ENCODE results near the gene BEAN1. TPM values are rescaled to one million over a fixed set of nuclear protein-coding genes. Genes with fewer than 3 reads are reported as not detected.

Gene BEAN1
- total RNA-seq, 6 donors from 2014 or later, result 0.22 to 1.0 (median 0.35) TPM; not detected in 2

GRCh38 chr16:66486199-66486772 is 59.2 kb downstream of the BEAN1 start:
- Histone ChIP-seq H3K27me3 (no peaks in the 10 kb centered on the region), H3K36me3 (no peaks in the 10 kb centered on the region), H3K9me3 (no peaks in the 10 kb centered on the region), H3K4me3 (no peak overlapping the region), H3K27ac (peak overlapping the region; percentile 23 to 76 (median 54)), H3K4me1 (peaks cover 17 to 37% (median 26%) of the 10 kb centered on the region in 4 donors)
- ATAC-seq (ENCODE audit: low FRiP score in 2 of 2) (no peak), DNase-seq (no peak)
- 95 to 98% methylated on average over 12 of the region's 12 CpGs for WGBS, 2 donors
- TF ChIP-seq POLR2A (IDR thresholded peaks at IDR 0.05) (no peak), POLR2AphosphoS5 (IDR thresholded peaks at IDR 0.05) (no peak), CTCF (IDR thresholded peaks at IDR 0.05) (no peak), EP300 (IDR thresholded peaks at IDR 0.05) (no peak)

GRCh38 chr16:66486773-66487579 is 59.9 kb downstream of the BEAN1 start:
- DNase-seq (peak in 1 of 2 donors; percentile 51), ATAC-seq (ENCODE audit: low FRiP score in 2 of 2) (peak in 1 of 2 donors; percentile 76)
- TF ChIP-seq EP300 (IDR thresholded peaks at IDR 0.05) (no peak), CTCF (IDR thresholded peaks at IDR 0.05) (no peak), POLR2A (IDR thresholded peaks at IDR 0.05) (no peak), POLR2AphosphoS5 (IDR thresholded peaks at IDR 0.05) (no peak)
- no peak overlapping the region for H3K4me3 ChIP-seq
- H3K36me3 ChIP-seq, result no peaks in the 10 kb centered on the region
- H3K4me1 ChIP-seq, result peaks cover 17 to 39% (median 27%) of the 10 kb centered on the region in 4 donors
- no peaks in the 10 kb centered on the region for H3K9me3 ChIP-seq
- H3K27ac ChIP-seq, result peak overlapping the region; percentile 23 to 76 (median 54)
- no peaks in the 10 kb centered on the region for H3K27me3 ChIP-seq
- WGBS, 2 donors, result 64 to 76% methylated on average over 3 of the region's 3 CpGs

DNA sequence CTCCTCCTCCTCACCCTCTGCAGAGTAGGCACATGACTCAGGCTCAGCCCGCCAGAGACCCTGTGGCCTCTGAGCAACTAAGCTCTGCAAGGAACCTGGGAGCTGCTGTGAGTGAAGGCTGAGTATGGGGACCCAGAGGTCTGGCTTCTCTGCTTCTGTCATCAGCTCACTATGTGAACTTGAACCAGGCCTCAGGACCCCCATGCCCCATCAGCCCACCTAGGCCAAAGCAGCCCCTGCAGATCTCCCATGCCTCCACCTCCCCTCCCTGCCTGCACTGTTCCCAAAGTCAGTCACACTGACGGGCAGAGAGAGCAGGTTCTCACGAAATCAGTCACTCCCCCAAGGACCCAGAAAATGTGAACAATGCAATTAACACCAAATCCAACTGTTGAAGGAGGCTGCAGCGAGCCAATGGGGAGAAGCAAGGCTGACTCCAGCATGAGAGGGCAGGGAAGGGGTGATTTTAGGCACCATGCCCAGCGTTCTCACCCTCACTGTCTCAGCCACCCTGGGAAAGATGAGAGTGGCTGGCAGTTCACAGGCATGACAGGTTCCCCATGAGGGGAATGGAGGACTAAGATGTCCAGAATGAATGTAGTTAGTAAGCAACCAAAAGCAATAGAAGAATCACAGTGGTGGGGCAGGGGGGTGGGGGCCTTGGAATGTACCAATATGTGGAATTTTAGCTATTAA is 60.6 kb downstream of the BEAN1 start:
- Histone ChIP-seq H3K4me1 (peaks cover 17 to 39% (median 27%) of the 10 kb centered on the region in 4 donors), H3K36me3 (no peaks in the 10 kb centered on the region), H3K4me3 (no peak overlapping the region), H3K27me3 (no peaks in the 10 kb centered on the region), H3K9me3 (no peaks in the 10 kb centered on the region), H3K27ac (peak overlapping the region in 3 of 4 donors; percentile 53 to 76 (median 56))
- no peak for ATAC-seq (ENCODE audit: low FRiP score in 2 of 2)
- WGBS, 2 donors, result 73 to 75% methylated on average over 4 to 5 of the region's 5 CpGs
- TF ChIP-seq CTCF (IDR thresholded peaks at IDR 0.05) (no peak), POLR2AphosphoS5 (IDR thresholded peaks at IDR 0.05) (no peak), EP300 (IDR thresholded peaks at IDR 0.05) (no peak), POLR2A (IDR thresholded peaks at IDR 0.05) (no peak)
- no peak for DNase-seq

- H3K27ac ChIP-seq, result no peak overlapping the region
- H3K4me3 ChIP-seq, result no peak overlapping the region
- peaks cover 16 to 38% (median 26%) of the 10 kb centered on the region in 4 donors for H3K4me1 ChIP-seq
- ATAC-seq (ENCODE audit: low FRiP score in 2 of 2), result no peak
- H3K36me3 ChIP-seq, result no peaks in the 10 kb centered on the region
- WGBS, 2 donors, result 91 to 100% methylated on average over 1 of the region's 1 CpG
- DNase-seq, result no peak
- TF ChIP-seq CTCF (IDR thresholded peaks at IDR 0.05) (no peak), POLR2AphosphoS5 (IDR thresholded peaks at IDR 0.05) (no peak), POLR2A (IDR thresholded peaks at IDR 0.05) (no peak), EP300 (IDR thresholded peaks at IDR 0.05) (no peak)
- H3K9me3 ChIP-seq, result no peaks in the 10 kb centered on the region
- H3K27me3 ChIP-seq, result no peaks in the 10 kb centered on the region
Measured at GRCh38 chr16:66488505-66488904, 61.4 kb downstream of the BEAN1 start.
